ENCODE measurements around the gene CFAP61. TPM values are rescaled to one million over a fixed set of nuclear protein-coding genes. Genes with fewer than 3 reads are reported as not detected.

Gene CFAP61
- total RNA-seq, 1 donor from 2014 or later = not detected

DNA sequence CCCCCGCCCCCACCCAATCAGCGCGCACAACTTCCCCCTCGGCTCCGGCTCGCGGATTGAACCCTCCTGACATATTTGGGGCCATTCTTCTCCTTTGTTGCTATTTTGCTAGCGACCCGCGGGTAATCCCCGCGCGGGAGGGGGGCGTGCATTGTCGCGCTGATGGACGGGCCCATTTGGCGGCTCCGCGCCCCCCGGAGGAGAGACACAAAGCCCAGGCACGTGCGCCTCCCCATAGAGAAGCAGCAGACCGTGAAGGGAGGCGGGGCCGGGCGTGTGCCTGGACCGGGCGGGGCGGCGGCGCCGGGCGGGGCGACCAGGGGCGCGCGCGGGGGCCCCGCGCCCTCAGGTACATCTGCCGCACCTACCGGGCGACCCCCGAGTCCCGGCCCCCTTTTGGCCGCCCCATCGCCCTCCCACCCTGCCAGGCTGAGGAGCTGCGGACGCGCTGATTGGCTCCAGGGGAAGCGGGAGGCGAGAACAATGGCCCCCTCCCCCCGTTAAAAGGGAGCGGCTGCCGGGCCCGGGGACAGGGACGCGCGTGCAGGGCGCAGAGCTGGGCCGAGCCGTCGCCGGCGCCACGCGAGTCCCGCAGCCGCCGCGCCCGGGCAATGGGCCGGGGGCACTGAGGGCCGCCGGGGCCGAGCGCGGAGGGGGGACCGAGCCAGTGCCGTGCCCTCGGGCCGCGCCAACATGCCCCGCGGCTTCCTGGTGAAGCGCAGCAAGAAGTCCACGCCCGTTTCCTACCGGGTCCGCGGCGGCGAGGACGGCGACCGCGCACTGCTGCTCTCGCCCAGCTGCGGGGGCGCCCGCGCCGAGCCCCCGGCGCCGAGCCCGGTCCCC, 315.5 kb downstream of the CFAP61 start, which contains the start of gene INSM1:
INSM1 (plus strand) TSS at position 530 of the 843 bp plus-strand sequence; CDS start at position 694, 164 bp downstream.
- Mint-ChIP-seq H3K4me1 (ENCODE audit: low read depth, unreplicated experiment) (peaks cover 6% of the 10 kb centered on the region), H3K4me3 (ENCODE audit: unreplicated experiment) (no peak within 1 kb of the TSS), H3K36me3 (ENCODE audit: low read depth, unreplicated experiment) (no peaks in the 10 kb centered on the region), H3K27me3 (ENCODE audit: low read depth, unreplicated experiment) (peaks cover 60% of the 10 kb centered on the region), H3K9me3 (ENCODE audit: unreplicated experiment) (peaks cover 9% of the 10 kb centered on the region), H3K27ac (ENCODE audit: unreplicated experiment) (peak within 1 kb of the TSS; percentile 83)
- Histone ChIP-seq H3K27me3 (ENCODE audit: insufficient read depth, low read length) (peaks cover 74% of the 10 kb centered on the region), H3K79me2 (ENCODE audit: insufficient read depth, low read length) (no peaks in the 10 kb centered on the region), H2AFZ (ENCODE audit: low read depth, low read length) (no peak within 1 kb of the TSS), H3K4me1 (ENCODE audit: insufficient read depth, low read length) (no peaks in the 10 kb centered on the region), H3K9ac (ENCODE audit: low read length) (no peak within 1 kb of the TSS), H3K9me3 (ENCODE audit: insufficient read depth, low read depth, low read length) (peaks cover 4% of the 10 kb centered on the region), H3K36me3 (ENCODE audit: insufficient read depth, low read length) (no peaks in the 10 kb centered on the region), H3K27ac (ENCODE audit: low read depth, low read length) (no peak within 1 kb of the TSS), H3K4me2 (ENCODE audit: low read length) (peak within 1 kb of the TSS; percentile 70), H3K4me3 (ENCODE audit: insufficient read depth, low read depth, low read length) (no peak within 1 kb of the TSS), H4K20me1 (ENCODE audit: insufficient read depth, low read length) (peaks cover 4% of the 10 kb centered on the region)
- DNase-seq (ENCODE audit: low read depth) (no peak), FAIRE-seq (no peak)
- TF ChIP-seq, protein P1, sequence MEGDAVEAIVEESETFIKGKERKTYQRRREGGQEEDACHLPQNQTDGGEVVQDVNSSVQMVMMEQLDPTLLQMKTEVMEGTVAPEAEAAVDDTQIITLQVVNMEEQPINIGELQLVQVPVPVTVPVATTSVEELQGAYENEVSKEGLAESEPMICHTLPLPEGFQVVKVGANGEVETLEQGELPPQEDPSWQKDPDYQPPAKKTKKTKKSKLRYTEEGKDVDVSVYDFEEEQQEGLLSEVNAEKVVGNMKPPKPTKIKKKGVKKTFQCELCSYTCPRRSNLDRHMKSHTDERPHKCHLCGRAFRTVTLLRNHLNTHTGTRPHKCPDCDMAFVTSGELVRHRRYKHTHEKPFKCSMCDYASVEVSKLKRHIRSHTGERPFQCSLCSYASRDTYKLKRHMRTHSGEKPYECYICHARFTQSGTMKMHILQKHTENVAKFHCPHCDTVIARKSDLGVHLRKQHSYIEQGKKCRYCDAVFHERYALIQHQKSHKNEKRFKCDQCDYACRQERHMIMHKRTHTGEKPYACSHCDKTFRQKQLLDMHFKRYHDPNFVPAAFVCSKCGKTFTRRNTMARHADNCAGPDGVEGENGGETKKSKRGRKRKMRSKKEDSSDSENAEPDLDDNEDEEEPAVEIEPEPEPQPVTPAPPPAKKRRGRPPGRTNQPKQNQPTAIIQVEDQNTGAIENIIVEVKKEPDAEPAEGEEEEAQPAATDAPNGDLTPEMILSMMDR (IDR thresholded peaks at IDR 0.05; ENCODE audit: insufficient read depth, low read depth, low read length) = no peak
- TF ChIP-seq EZH2 (IDR thresholded peaks at IDR 0.05; ENCODE audit: insufficient read depth, low read length) = peak; percentile 70

DNA sequence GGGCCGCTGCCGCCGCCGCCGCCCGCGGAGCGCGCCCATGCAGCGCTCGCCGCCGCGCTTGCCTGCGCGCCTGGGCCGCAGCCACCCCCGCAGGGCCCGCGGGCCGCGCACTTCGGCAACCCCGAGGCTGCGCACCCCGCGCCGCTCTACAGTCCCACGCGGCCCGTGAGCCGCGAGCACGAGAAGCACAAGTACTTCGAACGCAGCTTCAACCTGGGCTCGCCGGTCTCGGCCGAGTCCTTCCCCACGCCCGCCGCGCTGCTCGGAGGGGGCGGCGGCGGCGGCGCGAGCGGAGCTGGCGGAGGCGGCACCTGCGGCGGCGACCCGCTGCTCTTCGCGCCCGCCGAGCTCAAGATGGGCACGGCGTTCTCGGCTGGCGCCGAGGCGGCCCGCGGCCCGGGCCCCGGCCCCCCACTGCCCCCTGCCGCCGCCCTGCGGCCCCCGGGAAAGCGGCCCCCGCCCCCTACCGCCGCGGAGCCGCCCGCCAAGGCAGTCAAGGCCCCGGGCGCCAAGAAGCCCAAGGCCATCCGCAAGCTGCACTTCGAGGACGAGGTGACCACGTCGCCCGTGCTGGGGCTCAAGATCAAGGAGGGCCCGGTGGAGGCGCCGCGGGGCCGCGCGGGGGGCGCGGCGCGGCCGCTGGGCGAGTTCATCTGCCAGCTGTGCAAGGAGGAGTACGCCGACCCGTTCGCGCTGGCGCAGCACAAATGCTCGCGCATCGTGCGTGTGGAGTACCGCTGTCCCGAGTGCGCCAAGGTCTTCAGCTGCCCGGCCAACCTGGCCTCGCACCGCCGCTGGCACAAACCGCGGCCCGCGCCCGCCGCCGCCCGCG, 316.3 kb downstream of the CFAP61 start:
- Histone ChIP-seq H3K27me3 (ENCODE audit: insufficient read depth, low read length) (peaks cover 75% of the 10 kb centered on the region), H3K4me3 (ENCODE audit: insufficient read depth, low read depth, low read length) (no peak overlapping the region), H3K9ac (ENCODE audit: low read length) (no peak overlapping the region), H4K20me1 (ENCODE audit: insufficient read depth, low read length) (peaks cover 4% of the 10 kb centered on the region), H2AFZ (ENCODE audit: low read depth, low read length) (no peak overlapping the region), H3K27ac (ENCODE audit: low read depth, low read length) (no peak overlapping the region), H3K9me3 (ENCODE audit: insufficient read depth, low read depth, low read length) (peaks cover 4% of the 10 kb centered on the region), H3K79me2 (ENCODE audit: insufficient read depth, low read length) (no peaks in the 10 kb centered on the region), H3K4me1 (ENCODE audit: insufficient read depth, low read length) (no peaks in the 10 kb centered on the region), H3K36me3 (ENCODE audit: insufficient read depth, low read length) (no peaks in the 10 kb centered on the region), H3K4me2 (ENCODE audit: low read length) (peak overlapping the region; percentile 70)
- H3K27ac Mint-ChIP-seq (ENCODE audit: unreplicated experiment) = no peak overlapping the region
- peaks cover 6% of the 10 kb centered on the region for H3K4me1 Mint-ChIP-seq (ENCODE audit: low read depth, unreplicated experiment)
- peak; percentile 95 for TF ChIP-seq EZH2 (IDR thresholded peaks at IDR 0.05; ENCODE audit: insufficient read depth, low read length)
- TF ChIP-seq, protein P1 (IDR thresholded peaks at IDR 0.05; ENCODE audit: insufficient read depth, low read depth, low read length) = no peak
- FAIRE-seq = no peak
- no peak for DNase-seq (ENCODE audit: low read depth)
- H3K9me3 Mint-ChIP-seq (ENCODE audit: unreplicated experiment) = peaks cover 9% of the 10 kb centered on the region
- peaks cover 61% of the 10 kb centered on the region for H3K27me3 Mint-ChIP-seq (ENCODE audit: low read depth, unreplicated experiment)
- H3K36me3 Mint-ChIP-seq (ENCODE audit: low read depth, unreplicated experiment) = no peaks in the 10 kb centered on the region
- H3K4me3 Mint-ChIP-seq (ENCODE audit: unreplicated experiment) = no peak overlapping the region

All from astrocyte (in vitro differentiated cells and primary cell).